HG02973 (cell line): Measurements from ENCODE around the gene LRRC25.

Experiments
- ATAC-seq: cut with Tn5 transposase; IDR thresholded peaks from one replicate; pipeline ENCODE4 v1.9.1; 2021; ENCODE audit warnings: moderate library complexity; ENCODE audit not compliant: unreplicated experiment

Gene LRRC25

DNA sequence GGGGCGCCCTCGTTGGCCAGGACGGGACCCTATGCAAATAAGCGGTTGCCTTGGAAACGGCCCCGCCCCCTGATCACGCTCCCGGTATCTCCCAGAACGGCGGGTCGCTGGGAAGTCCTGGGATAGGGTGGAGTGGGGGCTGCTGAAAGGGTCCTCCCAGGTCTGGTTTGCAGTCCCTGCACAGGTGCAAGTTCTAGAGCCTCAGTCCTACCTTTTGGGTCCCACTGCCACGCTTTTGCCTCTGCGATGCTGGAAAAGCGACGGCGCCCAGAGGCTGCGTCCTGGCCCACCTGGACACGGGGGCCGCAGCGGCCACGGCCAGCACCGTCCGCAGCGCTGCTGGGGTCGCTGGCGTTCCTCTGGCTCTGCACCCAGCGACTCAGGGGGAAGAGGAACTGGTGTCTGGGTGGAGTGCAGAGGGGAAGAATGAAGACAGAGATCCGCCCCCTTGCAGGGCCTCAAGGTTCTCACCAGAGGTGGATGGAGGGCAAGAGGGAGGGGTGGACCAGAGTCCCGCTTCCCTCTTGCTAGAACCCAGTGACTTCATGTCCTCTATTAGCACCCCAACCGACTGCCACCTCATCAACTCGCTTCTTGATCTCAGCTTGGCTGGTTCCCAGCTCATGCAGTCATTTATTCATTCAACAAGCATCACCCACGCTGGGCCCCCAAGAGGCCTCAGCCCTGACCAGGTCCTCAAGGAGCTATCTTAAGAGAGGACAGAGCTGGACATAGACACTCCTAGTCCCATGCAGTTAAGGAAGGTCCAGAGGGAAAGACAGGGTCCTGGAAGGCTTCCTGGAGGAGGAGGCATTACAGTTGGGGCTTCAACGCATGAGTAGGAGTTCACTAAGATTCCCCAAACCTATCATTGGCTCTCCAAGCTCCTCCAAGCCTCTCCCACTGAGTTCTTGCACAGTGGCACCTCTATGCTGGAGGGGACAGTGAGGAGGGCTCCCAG is at the start of gene LRRC25:
Gene LRRC25, minus strand, starts transcription at position 381 of the 961 bp plus-strand sequence. CDS start 659 bp downstream, outside the sequence.
- ATAC-seq = no peak

DNA sequence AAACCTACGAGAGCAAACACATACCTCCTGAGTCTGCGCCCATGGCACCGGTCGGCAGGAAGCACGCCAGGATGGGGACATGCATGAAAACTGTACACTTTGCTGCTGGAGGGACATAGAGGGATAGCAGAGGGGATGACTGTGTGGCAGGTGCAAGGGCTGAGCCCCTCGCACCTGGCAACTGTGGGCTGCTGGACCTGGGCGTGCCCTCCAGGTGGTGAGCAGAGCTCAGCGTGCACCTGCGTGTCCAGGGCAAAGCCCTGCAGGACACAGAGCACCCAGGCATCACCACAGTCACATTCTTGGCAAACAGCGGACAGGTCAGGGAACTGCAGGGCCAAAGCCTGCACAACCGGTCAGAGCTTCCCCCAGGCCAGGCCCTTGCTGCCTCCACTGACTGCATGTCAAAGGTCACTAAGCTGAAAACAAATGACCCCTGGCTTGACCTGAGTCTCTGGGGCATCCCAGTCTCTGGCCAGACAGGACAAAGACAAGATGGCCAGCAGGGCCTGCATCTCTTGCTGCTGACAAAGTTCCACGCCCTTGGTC is 49.5 kb upstream of the LRRC25 start:
- ATAC-seq = no peak

DNA sequence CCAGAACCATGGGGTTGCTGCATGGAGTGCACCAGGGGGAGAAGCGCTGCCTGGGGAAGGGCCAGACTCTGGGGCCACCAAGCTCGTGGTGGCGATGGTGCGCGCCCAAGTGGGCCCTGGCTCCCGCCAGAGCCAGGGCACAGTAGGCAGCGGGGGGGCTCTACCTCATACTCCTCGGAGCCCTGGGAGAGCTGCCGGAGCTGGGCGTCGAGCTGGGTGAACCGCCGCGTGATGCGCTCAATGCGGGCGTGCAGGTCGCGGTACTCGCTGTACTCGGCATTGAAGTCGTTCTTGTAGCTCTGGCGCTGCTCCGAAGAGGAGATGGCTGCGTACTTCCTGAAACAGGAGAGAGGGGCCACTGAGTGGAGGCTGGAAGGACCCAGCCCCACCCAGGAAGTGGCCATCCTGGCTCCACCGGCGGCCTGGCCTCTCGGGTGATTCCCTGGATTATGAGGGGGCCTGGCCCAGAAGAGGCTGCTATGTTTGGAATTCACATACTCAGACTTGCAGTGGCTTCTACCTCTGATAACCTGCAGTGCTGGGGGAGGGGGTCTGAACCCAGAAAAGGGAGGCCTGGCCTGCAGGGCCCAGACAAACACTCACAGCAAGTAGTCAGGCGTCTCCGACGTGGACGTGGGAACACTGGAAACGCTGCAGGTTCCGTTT is 48.9 kb upstream of the LRRC25 start:
- ATAC-seq = no peak

DNA sequence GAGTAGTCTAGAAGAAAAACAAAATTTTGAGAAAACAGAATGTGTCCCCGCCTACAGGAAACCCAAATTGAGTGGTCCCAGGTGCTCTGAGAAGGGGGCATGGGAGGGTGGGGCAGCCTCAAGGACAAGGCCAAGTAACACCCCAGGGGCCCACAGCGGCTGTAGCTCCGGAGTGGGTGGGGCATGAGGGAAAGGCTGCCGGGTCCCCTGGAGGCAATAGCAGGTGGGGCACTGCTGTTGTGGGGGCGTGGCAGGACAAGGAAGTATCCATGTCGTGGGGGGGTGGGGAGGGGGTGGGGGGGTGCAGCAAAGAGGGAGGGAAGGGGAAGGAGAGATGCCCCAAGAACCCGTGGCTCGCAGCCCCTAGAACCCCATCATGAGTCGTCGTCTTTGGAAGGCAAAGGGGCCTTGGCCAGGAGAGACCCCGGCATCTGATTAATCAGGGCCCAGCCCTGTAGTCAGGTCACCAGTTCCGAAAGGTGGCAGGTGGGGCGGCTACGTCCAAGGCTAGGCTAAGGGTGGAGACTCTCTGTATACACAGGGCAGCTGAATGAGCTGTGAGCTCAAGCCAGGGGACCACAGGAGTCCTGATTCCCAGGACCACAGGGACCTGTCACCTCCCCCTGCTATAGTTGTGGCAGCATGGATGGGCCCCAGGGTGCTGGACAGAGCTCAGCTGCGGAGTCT is 48.0 kb upstream of the LRRC25 start:
- no peak for ATAC-seq

- ATAC-seq = no peak
Observed at GRCh38 chr19:18444513-18444912, 47.1 kb upstream of the LRRC25 start.

DNA sequence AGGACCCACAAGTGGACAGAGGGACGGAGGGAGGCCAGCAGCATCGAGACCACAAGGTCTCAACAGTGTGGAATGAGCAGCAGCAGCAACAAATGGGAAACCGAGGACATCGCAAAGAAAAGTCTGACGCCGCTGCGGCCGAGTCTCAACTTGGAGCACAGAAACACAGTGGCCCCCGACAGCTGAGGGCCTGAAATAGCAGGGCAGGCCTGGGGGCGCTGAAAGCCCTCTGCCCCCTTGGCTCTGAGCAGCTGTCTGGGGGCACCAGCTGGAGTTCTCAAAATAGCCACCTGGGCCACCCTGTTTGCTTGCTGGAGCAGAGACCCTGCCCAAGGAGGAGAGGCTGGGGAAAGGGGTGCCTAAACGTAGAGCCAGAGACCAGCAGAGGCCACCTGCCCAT is 46.4 kb upstream of the LRRC25 start:
- ATAC-seq = no peak

GRCh38 chr19:18443406-18443805 is 46.0 kb upstream of the LRRC25 start:
- no peak for ATAC-seq

DNA sequence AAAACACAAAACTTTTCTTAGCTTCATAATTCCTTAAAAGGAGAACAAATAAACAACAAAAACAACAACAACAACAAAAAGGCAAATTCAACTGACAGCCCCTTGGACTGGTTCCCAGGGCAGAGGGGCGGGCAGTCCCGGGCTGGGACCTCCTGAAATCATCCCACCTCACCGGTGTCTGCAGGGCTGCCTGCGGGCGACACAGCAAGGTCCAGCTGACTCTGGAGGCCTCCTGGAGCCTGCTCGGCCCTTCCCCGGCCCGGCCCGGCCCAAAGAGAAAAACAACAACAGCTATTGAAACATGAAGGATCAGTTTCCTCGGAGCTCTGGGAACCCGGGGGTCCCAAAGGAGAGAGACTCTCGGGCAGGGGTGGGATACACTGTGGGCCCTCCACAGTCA is 45.5 kb upstream of the LRRC25 start:
- ATAC-seq = no peak

GRCh38 chr19:18441804-18442788 is 44.7 kb upstream of the LRRC25 start:
- ATAC-seq = no peak

DNA sequence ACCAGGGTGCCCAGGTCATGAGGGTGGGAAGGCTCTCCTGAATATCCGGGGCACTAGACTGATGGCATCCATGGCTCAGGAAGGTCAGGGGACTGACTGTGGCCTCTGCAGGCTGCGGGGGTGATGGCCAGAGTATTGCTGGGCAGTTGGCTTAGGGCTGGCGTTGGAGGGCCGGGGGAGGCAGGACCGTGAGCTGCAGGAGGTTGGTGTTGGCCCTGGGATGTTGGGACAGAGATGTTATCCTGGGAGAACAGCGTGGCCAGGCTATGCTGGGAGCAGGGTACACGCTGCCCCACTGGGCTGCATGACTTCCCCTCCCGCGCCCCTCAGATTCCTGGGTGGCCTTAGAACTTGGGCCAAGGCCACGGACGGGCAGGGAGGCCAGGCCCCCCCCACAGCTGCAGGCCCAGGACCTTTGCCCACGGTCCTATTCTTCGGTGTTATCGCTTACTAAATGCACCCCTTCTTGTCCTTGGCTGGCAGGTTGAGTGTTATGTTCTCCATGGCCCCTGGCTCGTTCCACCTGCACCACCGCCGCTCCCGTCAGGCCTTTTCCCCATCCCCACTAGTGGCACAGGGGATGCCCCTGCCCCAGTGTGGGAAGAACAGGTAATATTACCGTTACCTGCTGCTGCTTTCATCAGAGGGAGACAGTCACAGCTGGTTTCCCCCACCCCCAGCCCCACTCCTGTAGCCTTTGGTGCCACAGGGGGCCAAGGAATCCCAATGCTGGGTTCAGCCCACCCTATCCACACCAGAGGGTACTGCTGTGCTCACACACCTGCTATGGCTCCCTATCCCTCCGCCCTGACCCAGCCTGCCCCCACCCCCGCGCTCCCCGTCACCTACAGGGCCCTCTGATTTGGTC is 43.7 kb upstream of the LRRC25 start:
- ATAC-seq = no peak

- no peak for ATAC-seq
Observed at GRCh38 chr19:18440415-18440877, 43.0 kb upstream of the LRRC25 start.

DNA sequence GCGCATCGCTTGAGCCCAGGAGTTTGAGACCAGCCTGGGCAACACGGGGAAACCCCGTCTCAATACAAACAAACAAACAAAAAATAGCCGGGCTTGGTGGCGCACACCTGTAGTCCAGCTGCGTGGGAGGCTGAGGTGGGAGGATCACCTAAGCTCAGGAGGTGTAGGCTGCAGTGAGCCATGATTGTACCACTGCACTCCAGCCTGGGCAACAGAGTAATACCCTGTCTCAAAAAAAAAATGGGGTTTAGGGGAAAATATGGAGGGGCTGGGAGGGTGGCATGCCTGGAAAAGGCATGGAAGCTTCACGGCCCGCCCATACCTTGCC is 42.5 kb upstream of the LRRC25 start:
- ATAC-seq = no peak

GRCh38 chr19:18439025-18439909 is 41.8 kb upstream of the LRRC25 start:
- ATAC-seq = no peak

GRCh38 chr19:18438331-18439024 is 41.1 kb upstream of the LRRC25 start:
- ATAC-seq = no peak

GRCh38 chr19:18437491-18438330 is 40.3 kb upstream of the LRRC25 start, which contains the start of gene ISYNA1:
Gene ISYNA1, minus strand, starts transcription at chr19:18438133. Its CDS starts 154 bp downstream, at chr19:18437979.
- no peak for ATAC-seq

GRCh38 chr19:18436671-18437490 is 39.5 kb upstream of the LRRC25 start:
- no peak for ATAC-seq
